NCI-H2227 (cell line): ENCODE measurements around the gene PACS1.
"Not testable (repeated sequence)": the region's sequence is repeated elsewhere in the genome, so short reads cannot be mapped to it uniquely, and the experiment has no call there.

Experiments
- DNase-seq: peaks from one replicate; lab custom pipeline; 2025; ENCODE audit not compliant: unreplicated experiment; lab: John Stamatoyannopoulos, UW

Gene PACS1

DNA sequence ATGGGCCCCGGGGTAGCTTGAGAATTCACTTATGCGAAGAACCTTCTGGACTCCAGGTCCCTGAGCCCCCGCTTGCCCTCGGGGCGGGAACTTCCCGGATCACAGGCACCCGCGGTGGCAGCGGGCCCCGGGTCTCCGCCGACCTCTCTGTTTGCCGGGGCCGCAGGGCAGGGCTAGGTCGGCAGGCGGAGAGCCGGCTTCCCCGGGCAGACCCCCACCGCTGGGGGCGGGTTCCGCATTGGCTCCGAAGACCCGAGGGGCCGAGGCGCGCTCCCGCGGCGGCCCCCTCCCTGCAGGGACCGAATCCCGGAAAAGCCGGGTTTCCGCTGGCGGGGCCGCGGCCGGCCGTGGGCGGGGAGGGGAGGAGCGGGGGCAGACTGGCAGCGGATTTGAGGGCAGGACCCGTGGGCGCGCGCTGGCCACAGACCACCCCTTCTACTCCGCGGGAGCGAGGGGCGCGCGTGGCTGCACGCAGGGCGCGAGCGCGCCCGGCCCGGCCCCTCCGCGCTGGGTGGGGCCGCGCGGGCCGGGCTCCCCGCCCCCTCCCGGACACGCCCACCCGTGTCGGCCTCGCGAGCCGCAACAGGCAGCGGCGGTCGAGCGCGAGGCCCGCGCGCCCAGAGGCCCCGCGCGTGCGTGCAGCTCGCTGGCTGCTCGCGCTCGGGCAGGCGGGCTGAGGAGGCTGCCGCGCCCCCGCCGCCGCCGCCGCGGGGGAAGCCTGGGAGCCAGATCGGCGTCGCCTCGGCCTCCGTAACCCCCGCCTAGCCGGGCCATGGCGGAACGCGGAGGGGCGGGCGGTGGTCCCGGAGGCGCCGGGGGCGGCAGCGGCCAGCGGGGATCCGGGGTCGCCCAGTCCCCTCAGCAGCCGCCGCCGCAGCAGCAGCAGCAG, at the start of gene PACS1:
PACS1 (plus strand) TSS at position 558 of the 889 bp plus-strand sequence; CDS start at position 773, 215 bp downstream.
- DNase-seq, result peak; percentile 88

DNA sequence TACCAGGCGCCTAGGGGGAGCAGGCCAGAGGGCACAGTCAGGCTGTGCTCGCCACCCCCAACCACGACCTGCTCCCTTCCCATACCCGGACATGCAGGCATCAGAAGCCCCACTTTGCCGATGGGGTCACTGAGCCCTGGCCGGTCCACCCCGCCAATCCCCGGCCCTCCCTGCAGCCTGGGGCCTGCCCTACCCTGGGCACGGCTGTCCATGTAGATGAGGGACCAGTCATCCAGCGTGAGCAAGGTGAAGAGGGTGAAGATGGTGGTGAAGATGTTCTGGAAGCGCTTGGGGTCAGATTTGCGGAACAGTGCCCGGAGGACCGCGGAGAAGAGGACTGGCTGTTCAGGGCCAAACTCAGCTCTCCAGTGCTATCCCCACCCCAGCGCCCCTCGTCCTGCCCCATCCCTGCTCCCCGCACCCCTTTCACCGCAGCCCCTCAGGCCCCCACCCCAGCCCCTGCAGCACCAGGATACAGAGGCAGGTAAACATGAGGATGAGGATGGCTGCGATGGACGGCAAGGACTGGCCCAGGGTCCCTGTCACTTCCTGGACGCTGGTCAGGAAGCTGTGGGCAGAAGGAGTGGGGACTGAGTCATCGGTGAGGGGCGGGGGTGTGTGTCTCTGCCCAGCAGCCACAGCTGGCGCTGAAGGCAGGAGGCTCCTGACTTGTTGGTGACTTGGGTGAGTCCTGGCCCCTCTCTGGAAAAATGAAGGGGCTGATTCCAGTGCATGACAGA, 49.3 kb upstream of the PACS1 start:
- DNase-seq, result no peak

DNA sequence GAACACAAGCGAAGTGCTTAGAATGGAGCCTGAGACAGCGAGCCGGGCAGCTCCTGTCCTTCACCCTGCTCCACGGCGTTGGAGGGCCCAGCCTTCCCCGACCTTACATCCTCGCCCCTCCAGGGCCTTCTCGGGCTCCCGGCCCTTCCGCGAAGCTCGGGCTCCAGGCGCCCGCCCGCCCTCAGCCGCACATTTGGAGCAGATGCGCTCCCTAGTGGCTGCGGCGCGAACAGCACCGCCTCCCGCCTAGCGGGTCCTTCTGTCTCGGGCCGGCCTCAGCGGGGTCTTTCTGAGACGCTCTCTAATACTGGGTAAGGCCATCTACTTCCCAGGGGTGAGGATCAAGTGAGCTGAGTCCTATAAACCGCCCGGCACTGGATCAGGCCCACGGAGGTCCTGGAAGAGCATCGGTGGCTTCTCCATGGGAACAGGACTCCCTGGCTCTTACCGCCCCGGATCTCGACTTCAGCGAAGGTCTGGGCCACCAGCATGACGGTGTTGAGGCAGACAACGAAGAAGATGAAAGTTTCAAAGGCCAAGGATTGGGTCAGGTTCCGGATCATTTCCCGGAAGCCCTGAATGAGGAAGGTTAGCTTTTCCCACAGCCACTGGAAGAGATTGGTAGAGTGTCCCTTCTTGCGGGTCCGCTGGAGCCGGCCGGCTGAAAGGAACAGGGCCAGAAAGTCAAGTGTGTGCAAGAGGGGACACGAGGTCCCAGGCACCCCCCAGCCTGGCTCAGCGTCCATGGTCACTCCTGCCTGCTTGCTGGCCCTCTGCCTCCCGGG, 47.5 kb upstream of the PACS1 start:
- peak; percentile 87 for DNase-seq

DNA sequence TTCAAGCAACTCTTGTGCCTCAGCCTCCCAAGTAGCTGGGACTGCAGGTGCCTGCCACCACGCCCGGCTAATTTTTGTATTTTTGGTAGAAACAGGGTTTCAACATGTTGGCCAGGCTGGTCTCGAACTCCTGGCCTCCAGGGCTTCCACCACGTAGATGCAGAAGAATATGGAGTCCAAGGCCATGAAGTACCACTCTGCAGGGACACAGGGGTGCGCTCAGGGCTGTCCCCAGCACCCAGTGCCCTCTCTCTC, 47.0 kb upstream of the PACS1 start:
- not testable (repeated sequence) for DNase-seq

DNA sequence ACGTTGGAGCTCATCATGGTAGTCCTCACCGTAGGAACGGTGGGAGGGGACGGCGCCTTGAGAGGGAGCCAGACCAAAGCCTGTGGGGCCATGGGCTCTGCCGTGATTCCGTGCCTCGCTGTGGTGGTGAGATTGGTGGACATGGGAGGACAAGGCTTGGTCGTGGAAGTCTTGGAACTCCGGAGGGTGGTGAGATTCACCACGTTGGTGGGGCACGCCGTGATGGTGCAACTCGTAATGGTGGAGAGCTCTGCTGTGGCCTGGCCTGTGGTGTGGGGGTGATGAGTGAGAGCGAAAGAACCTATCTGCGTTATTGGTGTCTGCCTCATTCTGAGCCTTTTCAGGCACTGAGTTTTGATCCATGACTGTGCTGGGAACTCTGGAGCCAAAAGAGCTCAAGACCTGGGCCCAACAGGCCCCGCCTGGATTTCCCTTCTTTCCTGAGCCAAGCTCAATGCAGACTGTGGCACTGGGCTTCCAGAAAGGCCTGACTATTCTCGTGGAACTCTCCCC, 44.0 kb upstream of the PACS1 start, which contains the start of gene CATSPER1:
CATSPER1 (minus strand) TSS at position 463 of the 513 bp plus-strand sequence; CDS start at position 363, 100 bp downstream.
- no peak for DNase-seq

DNA sequence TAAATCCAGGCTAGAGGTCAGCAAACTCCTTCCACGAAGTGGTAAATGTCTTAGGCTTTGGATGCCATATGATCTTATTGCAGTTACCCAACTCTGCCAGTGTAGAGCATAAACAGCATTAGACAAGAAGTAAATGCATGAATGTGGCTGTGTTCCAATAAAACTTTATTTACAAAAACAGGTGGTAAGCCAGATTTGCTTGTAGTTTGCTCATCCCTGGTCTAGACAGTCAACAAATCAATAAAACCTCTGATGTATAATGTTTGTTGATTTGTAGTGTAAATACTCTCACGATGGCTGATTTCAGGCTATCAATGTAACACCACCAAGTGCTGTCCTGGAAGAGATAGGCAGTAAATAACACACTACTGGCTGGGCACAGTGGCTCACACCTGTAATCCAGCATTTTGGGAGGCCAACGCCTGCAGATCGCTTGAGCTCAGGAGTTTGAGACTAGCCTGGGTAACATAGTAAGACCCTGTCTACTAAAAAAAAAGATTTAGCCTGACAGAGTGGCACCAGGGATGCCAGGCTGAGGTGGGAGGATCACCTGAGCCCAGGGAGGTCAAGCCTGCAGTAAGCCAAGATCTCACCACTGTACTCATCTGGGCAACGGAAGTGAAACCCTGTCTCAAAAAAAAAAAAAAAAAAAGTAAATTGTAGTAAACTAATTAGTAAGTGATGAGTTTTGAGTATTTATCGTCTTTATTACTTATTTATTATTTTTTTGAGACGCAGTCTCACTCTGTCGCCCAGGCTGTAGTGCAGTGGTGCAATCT, 36.9 kb upstream of the PACS1 start:
- no peak for DNase-seq

DNA sequence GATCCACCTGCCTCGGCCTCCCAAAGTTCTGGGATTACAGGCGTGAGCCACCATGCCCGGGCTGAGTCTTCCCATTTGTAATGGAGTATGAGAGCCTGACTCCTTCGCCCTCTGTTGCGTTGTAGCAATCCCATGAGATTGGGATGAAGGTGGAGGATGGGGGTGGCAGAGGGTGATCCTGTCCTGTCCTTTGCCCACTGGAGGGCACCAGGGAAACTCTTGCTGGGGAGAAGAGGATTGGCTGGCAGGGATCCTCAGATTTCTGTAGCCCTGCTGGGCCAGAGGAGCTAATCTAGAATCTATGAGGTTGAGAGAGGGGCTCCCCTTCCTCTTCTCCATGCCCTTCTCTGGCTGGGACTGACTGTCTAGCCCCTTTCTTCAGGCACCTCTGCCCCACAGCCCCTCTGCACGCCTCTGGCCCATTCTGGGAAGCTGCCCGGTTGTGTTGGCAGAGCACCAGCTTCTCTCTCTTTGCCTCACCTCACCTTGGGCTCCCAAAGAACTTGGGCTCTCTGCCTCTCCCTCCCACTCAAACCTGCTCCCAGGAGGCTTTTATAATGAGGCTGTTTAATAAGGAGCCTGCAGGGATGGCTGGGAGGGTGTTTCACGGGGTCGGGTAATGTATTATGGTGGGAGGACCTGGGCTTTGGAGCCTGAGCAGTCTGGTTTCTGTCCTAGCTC, 34.3 kb upstream of the PACS1 start:
- no peak for DNase-seq

DNA sequence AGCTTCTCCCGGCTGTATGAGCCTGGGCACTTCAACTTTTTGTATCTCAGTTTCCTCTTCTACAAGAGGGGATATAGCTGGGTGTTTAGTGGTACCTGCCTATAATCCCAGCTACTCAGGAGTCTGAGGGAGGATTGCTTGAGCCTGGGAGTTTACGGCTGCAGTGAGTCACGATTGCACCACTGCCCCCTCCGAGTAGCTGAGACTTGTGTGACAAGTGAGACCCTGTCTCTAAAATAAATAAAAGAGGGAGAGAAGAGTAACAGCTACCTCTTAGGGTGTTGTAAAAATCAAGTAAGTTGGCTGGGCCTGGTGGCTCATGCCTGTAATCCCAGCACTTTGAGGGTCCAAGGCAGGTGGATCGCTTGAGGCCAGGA, 33.8 kb upstream of the PACS1 start:
- DNase-seq, result no peak

DNA sequence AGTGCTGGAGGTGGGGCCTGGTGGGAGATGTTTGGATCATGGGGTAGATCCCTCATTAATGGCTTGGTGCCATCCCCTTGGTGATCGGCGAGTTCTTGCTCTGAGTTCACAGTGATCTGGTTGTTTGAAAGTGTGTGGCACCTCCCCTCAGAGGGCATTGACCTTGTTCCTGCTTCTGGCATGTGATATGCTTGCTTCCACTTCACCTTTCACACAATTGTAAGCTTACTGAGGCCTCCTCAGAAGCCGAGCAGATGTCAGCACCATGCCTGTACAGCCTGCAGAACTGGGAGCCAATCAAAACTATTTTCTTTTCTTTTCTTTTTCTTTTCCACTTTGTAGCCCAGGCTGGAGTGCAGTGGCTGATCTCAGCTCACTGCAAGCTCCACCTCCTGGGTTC, 32.7 kb upstream of the PACS1 start:
- no peak for DNase-seq

DNA sequence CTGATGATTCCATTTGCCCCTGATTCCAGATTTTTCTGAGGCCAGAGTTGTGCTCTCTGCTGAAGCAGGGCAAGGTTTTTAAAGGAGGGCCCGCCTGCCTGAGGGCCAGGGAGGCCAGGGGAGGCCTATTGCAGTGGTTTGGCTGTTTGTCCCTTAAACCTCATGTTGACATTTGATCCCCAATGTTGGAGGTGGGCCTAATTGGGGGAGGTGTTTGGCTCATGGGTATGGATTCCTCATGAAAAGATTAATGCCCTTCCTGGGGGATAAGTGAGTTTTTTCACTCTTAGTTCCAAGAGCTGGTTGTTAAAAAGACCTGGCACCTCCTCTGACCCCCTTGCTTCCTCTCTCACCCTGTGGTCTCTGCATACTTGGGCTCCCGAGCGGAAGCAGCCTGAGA, 30.3 kb upstream of the PACS1 start:
- DNase-seq, result no peak

DNA sequence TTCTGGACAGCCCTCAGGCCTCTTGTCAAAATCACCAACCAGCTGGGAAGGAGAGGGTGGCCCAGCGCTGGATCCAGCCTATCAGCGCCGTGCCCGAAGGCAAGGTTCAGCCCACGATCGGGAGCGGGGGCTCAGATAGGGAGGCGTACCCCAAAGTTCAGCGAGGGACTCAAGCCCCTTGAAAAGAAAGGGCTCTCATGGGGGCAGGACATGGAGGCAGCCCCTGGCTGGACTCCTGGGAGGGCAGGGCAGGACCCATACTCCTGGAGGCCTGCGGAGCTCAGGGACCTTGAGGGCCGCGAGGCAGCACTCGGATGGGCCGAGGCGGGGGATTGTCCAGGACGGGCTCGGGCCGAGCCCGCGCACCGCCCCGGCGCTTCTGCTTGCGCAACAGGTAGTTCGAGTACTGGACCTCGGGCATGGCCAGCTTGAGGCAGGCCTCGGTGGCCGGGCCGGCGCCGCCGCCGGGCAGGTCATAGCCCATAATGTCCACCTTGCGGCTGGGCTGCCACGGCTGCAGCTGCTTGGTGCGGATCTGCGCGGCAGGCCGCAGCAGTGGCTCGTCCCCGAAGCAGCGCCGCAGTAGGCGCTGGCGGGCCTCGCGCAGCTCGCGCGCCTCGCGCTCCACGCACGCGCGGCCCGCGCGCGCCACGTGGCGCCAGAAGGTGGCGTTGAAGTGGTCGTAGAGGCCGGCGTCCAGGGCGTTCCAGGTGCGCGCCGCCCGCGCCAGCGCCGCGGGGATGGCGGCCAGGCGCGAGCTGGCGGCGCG, 27.7 kb upstream of the PACS1 start:
- DNase-seq, result no peak

DNA sequence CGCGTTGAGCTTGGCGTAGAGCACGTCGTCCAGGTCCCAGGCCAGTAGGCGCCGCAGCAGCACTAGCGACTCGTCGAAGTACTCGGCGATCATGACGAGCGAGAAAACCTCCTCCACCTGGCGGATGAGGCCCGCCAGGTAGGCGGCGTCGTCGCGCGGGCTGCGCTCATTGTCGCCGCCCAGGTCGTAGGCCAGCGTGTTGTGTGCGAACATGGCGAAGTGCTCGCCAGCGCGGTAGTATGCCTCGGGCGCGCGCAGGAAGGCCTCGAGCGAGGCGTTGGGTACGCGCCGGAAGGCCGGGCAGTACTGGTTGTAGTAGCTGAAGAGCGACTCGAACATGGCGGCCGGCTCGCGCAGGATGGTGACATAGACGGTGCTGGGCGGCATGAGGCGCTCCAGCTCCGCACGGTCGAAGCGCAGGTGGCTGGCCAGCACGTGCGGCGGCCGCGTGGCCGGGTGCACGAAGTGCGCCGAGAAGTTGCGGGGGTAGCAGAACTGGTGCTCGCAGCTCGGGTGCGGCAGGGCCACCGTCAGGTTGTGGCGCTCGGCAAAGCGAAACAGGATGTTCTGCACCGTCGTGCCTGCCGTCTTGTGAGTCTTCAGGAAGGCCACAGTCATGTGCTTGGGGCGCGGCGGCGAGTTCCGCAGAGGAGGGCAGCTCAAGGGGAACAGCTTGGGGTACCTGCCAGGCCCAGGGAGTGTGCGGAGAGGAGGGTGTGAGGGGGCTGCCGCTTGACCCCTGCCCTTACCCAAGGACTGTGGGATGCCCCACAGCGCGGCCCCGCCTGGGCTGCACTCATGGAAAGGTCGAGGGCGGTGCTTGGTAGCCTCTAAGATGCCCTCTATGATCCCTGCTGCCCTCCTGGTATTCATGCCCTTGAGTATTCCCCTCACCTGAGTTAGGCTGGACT, 26.8 kb upstream of the PACS1 start:
- no peak for DNase-seq

DNA sequence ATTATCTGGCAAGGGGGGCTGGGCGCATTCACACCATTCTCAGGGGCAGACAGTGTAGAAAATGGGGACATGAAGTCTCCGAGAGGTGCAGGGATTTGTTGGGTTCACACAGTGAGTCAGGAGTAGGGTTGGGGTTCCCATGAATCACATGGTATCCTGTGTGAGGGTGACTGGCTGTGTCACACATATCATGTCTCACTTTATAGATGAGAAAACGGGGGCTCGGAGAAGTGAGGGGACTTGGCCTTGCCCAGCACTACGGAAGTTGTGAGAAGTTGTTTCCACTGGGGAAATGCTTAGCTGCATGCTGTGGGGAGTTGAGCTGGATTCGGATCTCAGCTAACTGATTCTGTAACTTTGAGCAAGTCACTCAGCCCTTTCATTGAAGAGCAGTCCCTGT, 25.3 kb upstream of the PACS1 start:
- no peak for DNase-seq

DNA sequence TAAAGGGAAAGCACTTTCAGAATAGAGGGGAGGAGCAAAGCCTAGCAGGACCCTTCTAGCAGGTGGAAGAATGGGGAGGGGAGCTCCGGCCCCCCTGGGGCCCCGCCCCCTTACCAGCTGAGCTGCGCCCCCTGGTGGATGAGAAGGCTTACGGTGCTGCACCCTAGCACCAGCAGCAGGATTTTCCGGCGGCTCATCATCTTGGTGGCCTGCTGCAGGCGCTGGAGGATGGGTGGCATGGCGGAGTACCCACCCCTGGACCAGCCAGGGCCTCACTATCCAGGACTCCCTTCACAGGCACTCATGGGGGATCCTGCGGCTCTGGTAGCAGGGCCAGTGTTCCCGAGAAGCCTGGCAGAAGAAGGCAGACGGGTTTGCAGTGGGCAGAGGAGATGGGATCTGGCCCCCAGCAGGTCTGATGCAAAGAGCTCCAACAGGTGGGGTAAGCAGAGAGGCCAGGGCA, 24.9 kb upstream of the PACS1 start:
- DNase-seq, result peak; percentile 76

DNA sequence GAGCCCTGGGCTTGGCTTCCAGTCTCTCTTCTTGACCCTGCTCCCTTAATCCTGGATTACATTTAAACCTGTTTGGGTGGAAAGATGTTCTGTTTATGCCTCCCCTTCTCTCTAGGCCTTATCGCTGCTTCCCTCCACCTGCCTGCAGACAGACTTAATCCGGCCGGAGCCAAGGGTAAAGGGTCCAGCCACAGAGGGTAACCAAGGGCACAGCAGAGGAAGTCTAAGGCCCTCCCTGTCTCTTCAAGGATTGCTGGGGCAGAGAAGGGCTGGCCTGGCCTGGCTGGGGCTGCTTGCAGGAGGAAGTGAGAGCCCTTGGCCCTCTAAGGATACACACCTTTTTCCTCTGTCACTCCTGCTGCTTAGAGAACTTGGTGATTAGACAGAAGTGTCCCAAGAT, 23.2 kb upstream of the PACS1 start:
- no peak for DNase-seq

DNA sequence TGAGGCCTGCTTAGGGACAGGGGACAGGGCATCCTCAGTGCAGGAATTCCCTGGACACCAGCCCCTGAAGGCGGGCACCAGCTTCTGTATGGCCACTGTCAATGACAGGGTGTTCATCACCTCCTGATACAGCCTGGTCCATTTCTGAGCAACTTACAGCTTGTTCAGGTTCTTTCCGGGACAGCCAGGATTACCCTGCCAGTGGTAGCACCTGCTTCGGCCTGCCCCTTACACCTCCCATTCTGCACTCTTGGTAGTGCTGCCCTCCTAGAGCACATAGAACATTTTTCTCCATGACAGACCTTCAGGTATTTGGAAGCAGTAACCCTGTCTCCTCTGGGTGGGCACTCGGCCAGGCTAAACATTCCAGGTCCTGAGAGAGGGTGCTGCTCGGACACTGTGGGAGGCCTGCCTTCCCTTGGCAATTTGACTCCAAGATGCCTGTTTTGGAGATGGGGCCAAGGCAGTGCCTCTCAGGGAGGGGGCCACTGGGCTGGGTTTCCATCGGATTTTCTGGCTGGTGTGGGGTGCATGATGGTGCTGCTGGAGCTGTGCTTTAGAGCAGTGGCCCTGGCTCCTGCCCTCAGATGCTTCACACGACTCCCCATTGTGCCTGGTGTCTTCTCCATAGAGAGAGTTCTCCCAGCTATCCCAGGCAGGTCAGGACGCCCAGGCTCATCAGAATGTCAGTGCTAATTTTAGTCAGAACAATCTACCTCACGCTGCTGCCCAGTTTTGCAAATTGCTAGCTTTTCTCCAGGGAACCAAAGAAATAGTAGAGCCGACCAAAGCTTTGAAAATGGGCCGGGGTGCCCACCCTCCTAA, 22.3 kb upstream of the PACS1 start:
- DNase-seq, result no peak

DNA sequence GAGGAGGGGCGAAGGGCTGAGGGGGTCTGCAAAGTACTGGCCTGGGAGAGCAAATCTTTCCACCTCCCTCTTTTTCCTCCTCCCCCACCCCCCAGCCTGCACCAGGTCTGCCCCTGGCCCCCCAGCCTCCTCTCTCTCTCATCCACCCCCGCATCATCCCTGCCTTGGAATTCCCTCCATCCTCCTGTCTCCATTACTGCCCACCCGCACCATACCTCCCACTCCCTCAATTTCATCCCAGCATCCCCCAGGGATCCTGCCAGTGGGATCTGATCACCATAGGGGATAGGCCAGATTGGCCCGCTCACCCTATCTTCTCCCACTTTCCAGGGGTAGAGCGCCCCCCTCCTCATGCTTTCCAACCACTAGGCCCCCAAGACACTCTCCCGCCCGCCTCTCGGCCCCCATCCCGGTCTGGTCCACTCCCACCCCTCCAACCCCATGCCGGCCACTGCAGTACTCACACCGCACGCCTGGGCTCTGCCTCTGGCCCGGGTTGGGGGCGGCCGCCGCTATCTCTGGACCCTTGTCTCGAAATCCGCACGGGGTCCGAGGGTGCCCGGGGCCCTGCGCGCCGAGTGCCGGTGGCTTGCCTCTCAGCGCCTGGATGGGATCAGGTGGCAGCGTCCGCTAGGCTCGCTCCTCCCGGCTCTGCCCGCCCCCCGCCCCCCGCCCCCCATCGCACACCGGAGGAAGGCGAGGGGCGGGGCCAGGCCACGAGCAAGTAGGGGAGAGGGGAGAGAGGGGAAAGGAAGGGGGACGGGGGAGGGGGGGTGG, 21.3 kb upstream of the PACS1 start, which contains the start of gene GAL3ST3:
GAL3ST3 (minus strand) TSS at position 615 of the 777 bp plus-strand sequence. CDS start 3,746 bp downstream, outside the sequence.
- DNase-seq, result peak; percentile 83
